Measurements from ENCODE around the gene CCDC88A. TPM values are rescaled to one million over a fixed set of nuclear protein-coding genes. Genes with fewer than 3 reads are reported as not detected.
A peak's percentile ranks its signal among the peaks of the same experiment; 100 is the strongest.

Gene CCDC88A
- total and polyA plus RNA-seq, 4 donors, result 4.0 to 31.0 (median 15.5) TPM

GRCh38 chr2:55296393-55296792 is 123.3 kb downstream of the CCDC88A start:
- no peak overlapping the region for H3K27ac ChIP-seq (ENCODE audit: low read depth in 1 of 2, low read length in 2 of 2)
- no peaks in the 10 kb centered on the region for H3K27me3 ChIP-seq (ENCODE audit: control insufficient read depth in 4 of 4, insufficient read depth in 4 of 4, low read length in 3 of 4)
- peaks cover 0 to 2% (median 0%) of the 10 kb centered on the region in 4 donors for H3K4me1 ChIP-seq (ENCODE audit: control insufficient read depth in 4 of 4, insufficient read depth in 4 of 4, low read length in 3 of 4)
- H3K4me3 ChIP-seq (ENCODE audit: low read depth in 1 of 3, low read length in 3 of 3), result no peak overlapping the region
- no peaks in the 10 kb centered on the region for H3K9me3 ChIP-seq (ENCODE audit: control insufficient read depth in 4 of 4, low read length in 3 of 4)
- no peak overlapping the region for H3K9ac ChIP-seq (ENCODE audit: low read depth in 1 of 2, low read length in 2 of 2)
- H3K36me3 ChIP-seq (ENCODE audit: control insufficient read depth in 4 of 4, insufficient read depth in 3 of 4, low read depth in 1 of 4, low read length in 3 of 4), result peaks cover 0 to 5% (median 4%) of the 10 kb centered on the region in 4 donors
- TF ChIP-seq SP1 (IDR thresholded peaks at IDR 0.05) (no peak), CTCF (IDR thresholded peaks at IDR 0.05; ENCODE audit: low read depth, low read length, missing input control) (no peak), RXRA (IDR thresholded peaks at IDR 0.05) (no peak), NR2F2 (IDR thresholded peaks at IDR 0.05) (no peak), TAF1 (conservative IDR thresholded peaks at IDR 0.05) (no peak), FOXA2 (IDR thresholded peaks at IDR 0.05) (no peak), ATF3 (IDR thresholded peaks at IDR 0.05) (no peak), HNF4A (conservative IDR thresholded peaks at IDR 0.05) (no peak), YY1 (IDR thresholded peaks at IDR 0.05) (no peak), RAD21 (IDR thresholded peaks at IDR 0.05) (no peak), HNF4G (IDR thresholded peaks at IDR 0.05) (no peak), REST (IDR thresholded peaks at IDR 0.05) (no peak), EGR1 (IDR thresholded peaks at IDR 0.05; ENCODE audit: low read depth in 2 of 2) (no peak)
- DNase-seq (ENCODE audit: low spot score), result no peak

- H3K9me3 ChIP-seq (ENCODE audit: control insufficient read depth in 4 of 4, low read length in 3 of 4), result no peaks in the 10 kb centered on the region
- DNase-seq (ENCODE audit: low spot score), result no peak
- peaks cover 3 to 11% (median 5%) of the 10 kb centered on the region in 4 donors for H3K4me1 ChIP-seq (ENCODE audit: control insufficient read depth in 4 of 4, insufficient read depth in 4 of 4, low read length in 3 of 4)
- TF ChIP-seq FOXA1 (IDR thresholded peaks at IDR 0.05) (no peak), NR2F2 (IDR thresholded peaks at IDR 0.05) (no peak), EGR1 (IDR thresholded peaks at IDR 0.05; ENCODE audit: low read depth in 2 of 2) (no peak), SP1 (IDR thresholded peaks at IDR 0.05) (no peak), CTCF (IDR thresholded peaks at IDR 0.05; ENCODE audit: low read depth, low read length, missing input control) (no peak), YY1 (IDR thresholded peaks at IDR 0.05) (no peak), ATF3 (IDR thresholded peaks at IDR 0.05) (no peak), GABPA (IDR thresholded peaks at IDR 0.05 in 1 of 2, conservative IDR thresholded peaks at IDR 0.05 in 1 of 2) (no peak), MAX (IDR thresholded peaks at IDR 0.05) (no peak), HNF4A (conservative IDR thresholded peaks at IDR 0.05) (no peak), RXRA (IDR thresholded peaks at IDR 0.05) (no peak), TAF1 (conservative IDR thresholded peaks at IDR 0.05) (no peak), JUND (IDR thresholded peaks at IDR 0.05) (no peak)
- H3K27me3 ChIP-seq (ENCODE audit: control insufficient read depth in 4 of 4, insufficient read depth in 4 of 4, low read length in 3 of 4), result no peaks in the 10 kb centered on the region
- H3K27ac ChIP-seq (ENCODE audit: low read depth in 1 of 2, low read length in 2 of 2), result no peak overlapping the region
- H3K9ac ChIP-seq (ENCODE audit: low read depth in 1 of 2, low read length in 2 of 2), result no peak overlapping the region
- 95% methylated on average over 12 of the region's 12 CpGs for WGBS
- H3K4me3 ChIP-seq (ENCODE audit: low read depth in 1 of 3, low read length in 3 of 3), result peak overlapping the region in 1 of 3 donors; percentile 67
- no peaks in the 10 kb centered on the region for H3K36me3 ChIP-seq (ENCODE audit: control insufficient read depth in 4 of 4, insufficient read depth in 3 of 4, low read depth in 1 of 4, low read length in 3 of 4)
These were observed 136.6 kb downstream of the CCDC88A start for GRCh38 chr2:55283083-55283482.
